Measurements from ENCODE around the gene SUPT3H. TPM values are rescaled to one million over a fixed set of nuclear protein-coding genes. Genes with fewer than 3 reads are reported as not detected.

SUPT3H gene
- total and polyA plus RNA-seq, 2 of the 8 experiments (the other 6 are each of a cell fraction or from before 2014, with no cell fraction given): 18.8 to 23.0 TPM

DNA sequence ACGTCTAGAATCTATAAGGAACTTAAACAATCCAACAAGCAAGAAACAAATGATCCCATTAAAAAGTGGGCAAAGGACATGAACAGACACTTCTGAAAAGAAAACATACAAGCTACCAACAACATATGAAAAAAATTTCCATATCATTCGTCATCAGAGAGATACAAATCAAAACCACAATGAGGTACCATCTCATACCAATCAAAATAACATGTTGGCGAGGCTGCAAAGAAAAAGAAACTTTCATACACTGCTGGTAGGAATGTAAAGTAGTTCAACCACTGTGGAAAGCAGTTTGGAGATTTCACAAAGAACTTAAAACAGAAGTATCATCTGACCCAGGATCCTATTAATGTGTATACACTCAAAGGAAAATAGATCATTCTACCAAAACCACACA is 293.5 kb downstream of the SUPT3H start (continued):
- TF ChIP-seq NRF1 (IDR thresholded peaks at IDR 0.05; ENCODE audit: low read depth, low read length) (no peak), MAFK (IDR thresholded peaks at IDR 0.05; ENCODE audit: low read depth, low read length) (no peak)
